HK-2 (cell line): ENCODE data around the gene ULK2.

Experiments
- DNase-seq: peaks from one replicate; pipeline ENCODE4 v3.0.0-alpha.2; 2018; ENCODE audit not compliant: unreplicated experiment

ULK2 gene

DNA sequence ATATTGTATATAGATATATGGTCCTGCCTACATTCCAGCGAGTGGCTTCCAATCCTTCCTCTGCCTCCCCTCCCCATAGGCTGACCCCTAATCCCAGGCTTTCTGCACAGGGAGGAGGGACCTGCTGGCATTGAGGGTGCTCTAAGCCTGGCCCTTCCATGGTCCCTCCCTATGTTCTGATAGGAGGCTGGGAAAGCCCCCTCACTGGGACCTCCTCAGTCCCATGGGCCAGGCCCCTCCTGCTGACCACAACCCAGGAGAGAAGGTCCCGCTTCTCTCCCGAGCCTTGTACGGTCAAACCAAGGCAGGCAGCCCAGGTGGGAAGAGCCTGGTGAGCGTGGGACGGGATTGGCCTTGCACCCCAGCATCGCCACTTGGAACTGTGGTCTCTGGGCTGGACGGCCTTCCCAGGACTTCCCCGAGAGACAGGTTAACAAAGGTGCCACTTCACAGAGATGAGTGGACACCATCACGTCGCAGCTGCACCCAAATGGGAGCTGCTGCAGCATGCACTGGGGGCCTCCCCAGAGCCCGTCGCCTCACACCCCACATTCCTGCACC, 120.5 kb downstream of the ULK2 start:
- DNase-seq = no peak

- no peak for DNase-seq
Observed at GRCh38 chr17:19746517-19746916, 121.2 kb downstream of the ULK2 start.

GRCh38 chr17:19744922-19745757, 122.6 kb downstream of the ULK2 start:
- no peak for DNase-seq

DNA sequence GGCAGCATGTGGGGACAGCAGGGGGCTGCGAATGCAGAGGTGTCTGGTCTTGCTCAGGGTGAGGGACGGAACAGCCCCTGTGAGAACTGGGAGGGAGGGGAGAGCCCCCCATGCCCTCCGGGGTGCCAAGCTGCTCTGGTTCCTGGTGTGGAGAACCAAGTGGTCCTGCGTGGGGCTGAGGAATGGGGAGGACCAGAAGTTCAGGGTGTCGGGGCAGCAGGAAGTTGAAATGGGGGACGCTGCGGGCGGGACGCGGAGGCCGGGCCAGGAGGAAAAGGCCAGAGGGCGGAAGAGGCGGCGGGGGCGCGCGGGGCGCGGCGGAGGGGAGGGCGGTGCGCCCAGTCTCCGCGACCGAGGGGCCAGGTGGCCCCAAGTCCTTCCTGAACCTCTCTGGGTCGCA, 123.2 kb downstream of the ULK2 start:
- DNase-seq = no peak

- DNase-seq = no peak
Observed at GRCh38 chr17:19743101-19744100, 124.3 kb downstream of the ULK2 start.

DNA sequence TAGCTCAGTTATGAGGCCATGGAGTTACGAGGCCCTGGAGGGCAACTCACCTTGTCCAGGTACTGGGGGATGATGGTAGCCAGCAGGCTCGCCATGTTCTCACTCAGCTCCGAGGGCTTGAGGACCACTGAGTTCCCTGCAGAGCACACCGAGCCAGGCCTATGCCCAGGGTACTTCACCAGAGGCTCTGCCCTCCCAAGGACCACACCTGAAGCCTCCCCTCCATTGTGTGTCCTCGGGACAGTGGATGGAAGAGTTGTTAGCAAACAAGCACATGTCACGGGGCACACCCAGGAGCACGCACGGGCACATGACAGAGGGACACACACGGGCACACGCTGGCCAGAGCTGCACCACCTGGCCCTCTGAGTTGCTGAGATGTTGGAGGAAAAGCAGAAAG, 125.2 kb downstream of the ULK2 start:
- DNase-seq = no peak

DNA sequence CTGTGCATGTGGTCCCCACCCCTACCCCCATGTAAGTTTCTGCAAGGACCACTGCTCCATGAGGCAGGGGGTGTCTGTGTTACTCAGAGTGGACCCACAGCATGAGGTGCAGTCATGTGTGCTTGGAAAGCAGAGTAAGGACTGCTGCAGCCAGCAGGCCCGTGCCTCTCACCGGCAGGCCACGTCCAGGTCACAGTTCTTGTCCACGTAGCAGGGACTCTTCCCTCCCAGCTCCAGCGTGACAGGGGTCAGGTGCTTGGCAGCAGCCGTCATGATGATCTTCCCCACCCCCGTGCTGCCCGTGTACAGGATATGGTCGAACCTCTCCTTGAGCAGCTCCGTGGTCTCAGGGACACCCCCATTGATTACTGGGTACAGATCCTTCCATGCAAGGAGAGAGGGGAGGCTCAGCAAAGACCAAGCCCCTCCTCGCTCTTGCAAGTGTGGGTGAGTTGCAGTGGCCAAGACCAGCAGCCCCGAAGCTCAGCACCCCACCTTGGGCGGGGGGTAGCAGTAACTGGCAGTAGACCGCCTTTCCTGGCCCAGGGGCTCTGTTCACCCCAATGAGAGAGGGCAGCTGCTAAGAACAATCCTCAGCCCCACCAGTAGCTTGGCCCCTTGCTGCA, 125.8 kb downstream of the ULK2 start:
- no peak for DNase-seq

GRCh38 chr17:19740933-19741332, 126.8 kb downstream of the ULK2 start:
- DNase-seq = no peak

DNA sequence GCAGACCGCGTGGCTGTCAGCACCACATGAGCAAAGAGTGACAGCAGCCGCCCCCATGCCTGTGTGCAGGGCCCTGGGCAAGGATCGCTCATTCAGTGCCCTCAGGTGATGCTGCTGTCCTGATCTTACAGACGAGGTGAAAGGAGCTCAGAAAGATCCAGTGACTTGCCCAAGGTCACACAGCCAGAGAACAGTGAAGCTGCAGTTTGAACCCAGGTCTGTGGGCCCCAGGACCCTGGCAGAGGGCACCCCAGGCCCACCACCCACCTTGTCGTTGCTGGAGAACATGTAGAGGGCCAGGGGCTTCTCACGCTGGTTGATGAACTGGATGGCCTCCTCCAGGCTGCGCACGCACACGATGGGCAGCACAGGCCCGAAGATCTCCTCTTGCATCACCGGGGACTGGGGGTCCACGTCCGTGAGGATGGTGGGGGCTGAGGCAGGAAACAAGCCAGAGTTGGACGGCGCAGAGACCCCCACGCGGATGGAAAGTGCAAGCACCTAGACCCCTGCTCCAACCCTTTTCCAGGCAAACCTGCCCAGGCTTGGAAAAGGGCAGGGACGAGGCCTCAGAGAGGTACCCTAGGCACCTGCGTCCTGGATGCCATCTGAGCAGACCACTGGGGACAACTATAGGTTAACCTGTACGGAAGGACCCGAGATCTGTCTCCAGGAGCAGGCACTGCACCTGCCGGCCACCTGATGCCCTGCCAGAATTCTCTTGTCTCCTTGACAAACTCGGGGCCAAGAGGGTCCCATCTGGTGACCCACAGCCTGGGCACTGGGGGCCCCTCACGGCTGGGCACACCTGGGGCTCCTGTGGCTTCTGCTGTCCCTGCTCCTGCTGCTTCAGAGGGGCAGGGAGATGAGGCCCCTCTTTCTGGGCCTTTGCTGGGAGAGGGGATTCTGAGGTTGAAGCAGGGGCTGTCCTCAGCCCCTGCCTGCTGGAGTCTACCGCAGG, 128.2 kb downstream of the ULK2 start:
- DNase-seq = no peak

DNA sequence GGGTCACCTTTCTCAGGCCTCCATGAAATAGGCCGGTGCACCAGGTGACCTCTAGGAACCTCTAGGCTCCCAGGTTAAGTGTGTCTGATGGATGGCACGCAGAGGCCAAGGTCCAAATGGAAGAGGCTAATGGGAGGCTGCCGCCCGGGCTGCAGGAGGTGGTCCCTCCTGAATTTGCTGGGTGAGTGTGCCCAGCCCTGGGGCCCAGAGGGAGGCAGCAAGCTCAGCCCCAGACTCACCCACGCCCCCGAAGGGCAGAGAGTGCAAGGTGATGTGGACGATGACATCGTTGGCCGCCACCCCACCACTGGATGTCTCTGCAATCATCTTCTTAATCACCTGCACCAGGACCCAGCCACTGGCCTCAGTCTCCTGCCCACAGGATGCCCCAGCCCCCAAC, 129.0 kb downstream of the ULK2 start:
- DNase-seq = no peak

DNA sequence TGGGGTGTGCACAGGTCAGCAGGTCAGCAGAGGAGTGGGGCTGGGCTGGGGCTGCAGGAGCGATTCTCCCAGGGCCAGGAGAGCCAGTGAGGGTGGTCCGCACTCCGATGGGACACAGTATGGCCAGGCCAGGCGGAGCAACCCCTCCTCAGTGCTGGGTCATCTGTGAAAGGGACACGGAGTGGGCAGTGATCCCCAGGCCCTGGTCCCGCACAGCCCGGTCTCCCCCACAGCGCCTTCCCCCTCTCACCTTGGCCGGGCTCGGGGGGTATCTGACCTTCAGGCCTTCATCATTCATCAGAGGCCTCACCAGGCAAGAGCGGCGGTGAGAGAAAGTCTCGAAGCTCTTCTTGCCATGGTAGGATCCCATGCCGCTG, 129.7 kb downstream of the ULK2 start:
- DNase-seq = no peak

DNA sequence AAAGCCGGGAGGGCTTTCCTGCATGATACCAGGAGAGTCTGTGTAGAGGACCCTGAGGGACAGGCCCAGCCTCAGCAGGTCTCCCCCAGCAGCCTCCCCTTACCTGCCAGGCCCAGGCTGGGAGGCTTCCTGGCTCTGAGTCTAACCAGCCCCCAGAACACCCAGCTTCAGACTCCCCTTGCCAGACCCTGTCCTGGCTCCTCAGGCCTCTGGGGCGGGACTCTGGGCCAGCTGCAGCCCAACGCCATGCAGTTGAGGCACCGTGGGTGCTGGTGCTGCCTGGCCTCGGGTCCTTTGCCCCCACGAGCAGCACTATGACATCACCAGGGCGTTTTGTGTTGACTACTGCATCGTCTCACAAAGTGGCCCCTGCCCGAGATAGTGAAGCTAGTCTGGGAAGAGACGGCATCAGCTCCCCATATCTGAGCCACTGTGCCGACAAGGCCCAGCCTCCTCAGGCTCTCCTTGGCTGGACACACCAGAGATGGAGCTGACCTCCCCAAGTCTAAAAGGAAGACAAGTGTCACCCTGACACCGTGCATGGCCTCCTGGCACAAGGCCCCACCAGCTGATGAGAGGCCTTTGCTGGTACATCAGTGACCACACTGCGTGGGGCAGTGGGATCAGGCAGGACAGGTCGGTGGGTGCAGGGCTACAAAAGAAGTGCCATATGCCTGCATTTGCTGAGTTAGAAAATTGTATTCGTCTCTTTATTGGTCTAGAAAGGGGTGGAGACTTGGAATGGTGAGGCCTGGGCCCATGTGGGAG, 130.2 kb downstream of the ULK2 start:
- no peak for DNase-seq

- no peak for DNase-seq
Observed at GRCh38 chr17:19736071-19736470, 131.7 kb downstream of the ULK2 start.

DNA sequence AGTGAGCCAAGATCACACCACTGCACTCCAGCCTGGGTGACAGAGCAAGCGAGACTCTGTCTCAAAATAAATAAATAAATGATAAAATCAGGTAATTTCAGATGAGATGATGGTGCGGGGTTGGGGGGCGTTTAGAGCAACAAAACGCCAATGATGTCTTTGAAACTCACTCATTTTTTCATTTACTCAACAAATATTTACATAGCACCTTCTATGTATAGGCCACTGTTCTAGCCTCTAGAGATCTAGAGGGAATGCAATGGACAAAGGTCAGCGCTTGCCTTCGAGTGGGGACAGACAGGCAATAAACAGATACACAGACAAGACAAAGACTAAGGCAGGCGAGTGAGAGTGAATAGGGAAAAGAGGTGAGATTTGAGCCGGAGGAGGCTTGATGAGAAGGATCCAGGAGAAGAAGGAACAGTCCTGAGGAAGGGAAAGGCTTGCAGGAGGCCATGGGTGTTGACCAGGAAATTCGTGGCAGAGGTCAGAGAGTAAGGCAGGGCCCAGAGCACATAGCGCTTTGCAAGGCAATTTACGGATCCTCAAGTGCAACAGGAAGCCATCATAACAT, 133.7 kb downstream of the ULK2 start:
- DNase-seq = no peak

GRCh38 chr17:19731626-19732025, 136.1 kb downstream of the ULK2 start:
- DNase-seq = no peak

DNA sequence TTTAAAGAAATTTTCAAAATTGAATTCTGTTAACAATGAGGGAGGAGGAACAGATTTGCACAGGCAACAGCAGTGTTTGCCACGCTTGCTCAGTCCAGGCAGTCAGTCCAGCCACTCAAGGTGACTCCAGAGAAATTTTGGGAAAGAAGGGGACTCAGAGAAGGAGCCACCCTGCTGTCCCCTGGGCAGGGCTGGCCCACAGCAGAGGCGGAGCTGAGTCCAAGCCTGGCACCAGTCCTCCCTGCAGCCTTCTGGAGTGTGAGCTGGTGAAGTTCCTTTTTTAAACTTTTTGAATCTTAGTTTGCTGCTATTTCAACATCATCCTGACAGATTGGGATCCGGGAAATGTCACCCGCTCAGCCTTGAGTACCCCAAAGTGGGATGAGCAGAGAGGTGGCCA, 136.9 kb downstream of the ULK2 start:
- no peak for DNase-seq

DNA sequence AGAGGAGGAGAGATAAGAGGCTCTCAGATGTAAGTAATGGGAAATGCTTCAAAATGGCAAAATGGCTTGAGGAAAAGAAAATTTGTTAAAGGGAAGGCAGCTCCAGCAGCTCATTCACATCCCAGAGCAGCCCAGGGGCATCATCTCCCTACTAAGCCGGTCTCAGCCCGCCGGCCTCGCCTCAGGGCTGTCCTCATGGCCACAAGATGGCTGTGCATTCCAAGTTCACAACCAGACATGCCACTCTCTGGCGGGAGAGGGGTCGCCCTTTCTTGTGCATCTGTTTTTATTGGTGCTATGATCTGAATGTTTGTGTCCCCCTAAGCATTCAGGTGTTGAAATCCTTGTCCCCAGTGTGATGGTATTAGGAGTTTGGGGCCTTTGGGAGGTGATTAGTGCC, 137.8 kb downstream of the ULK2 start:
- no peak for DNase-seq

- DNase-seq = no peak
Observed at GRCh38 chr17:19728084-19728495, 139.6 kb downstream of the ULK2 start.

- no peak for DNase-seq
Observed at GRCh38 chr17:19727501-19728078, 140.1 kb downstream of the ULK2 start.
